Adipose tissue (tissue), 3 donors: ENCODE data around the gene RERE. TPM values are rescaled to one million over a fixed set of nuclear protein-coding genes. Genes with fewer than 3 reads are reported as not detected.

Experiments used
- H3K27ac ChIP-seq: one replicate; pipeline ENCODE4 v1.5.1; 2013; ENCODE audit warnings: low read depth, low read length
- WGBS, 3 donors: extraction: QIAGEN DNeasy Blood & Tissue Kit; methylation state at CpG; one replicate each; pipeline ENCODE4 v1.1.7; 2013; 5-methylcytosine and 5-hydroxymethylcytosine counted together
- polyA plus RNA-seq, 3 donors: library from polyadenylated mRNA; stranded (reverse); fragments of 200-250 nt; gene quantifications; one replicate each; pipeline ENCODE4 v1.2.3, GENCODE V29; 2013
- donor health status: healthy with polysubstance abuse.
- donor health status: Bipolar disorder and iron deficiency.
- donor health status: healthy.

RERE gene
- polyA plus RNA-seq, 3 donors, result 15.8 to 40.7 (median 39.6) TPM

DNA sequence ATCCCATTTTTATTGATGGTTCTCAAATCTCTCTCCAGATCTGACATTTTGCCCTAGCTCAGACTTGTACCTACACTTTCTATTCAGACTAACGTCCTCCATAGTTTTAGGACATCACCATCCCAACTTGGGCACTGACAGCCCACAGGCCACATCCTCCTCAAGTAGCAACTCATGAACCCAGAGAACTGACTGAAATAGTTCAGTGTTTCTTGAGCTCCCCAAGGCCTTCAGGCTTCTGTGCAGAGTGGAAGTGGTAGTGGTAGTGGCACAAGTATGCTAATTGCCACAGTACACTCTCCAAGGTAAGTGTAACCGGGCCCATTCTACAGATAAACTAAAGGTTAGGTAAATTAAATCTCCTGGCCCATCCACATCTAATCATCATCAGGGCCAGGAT is 387.0 kb downstream of the RERE start:
- WGBS, 3 donors, result 61 to 74% (median 70%) methylated on average over 2 of the region's 2 CpGs

DNA sequence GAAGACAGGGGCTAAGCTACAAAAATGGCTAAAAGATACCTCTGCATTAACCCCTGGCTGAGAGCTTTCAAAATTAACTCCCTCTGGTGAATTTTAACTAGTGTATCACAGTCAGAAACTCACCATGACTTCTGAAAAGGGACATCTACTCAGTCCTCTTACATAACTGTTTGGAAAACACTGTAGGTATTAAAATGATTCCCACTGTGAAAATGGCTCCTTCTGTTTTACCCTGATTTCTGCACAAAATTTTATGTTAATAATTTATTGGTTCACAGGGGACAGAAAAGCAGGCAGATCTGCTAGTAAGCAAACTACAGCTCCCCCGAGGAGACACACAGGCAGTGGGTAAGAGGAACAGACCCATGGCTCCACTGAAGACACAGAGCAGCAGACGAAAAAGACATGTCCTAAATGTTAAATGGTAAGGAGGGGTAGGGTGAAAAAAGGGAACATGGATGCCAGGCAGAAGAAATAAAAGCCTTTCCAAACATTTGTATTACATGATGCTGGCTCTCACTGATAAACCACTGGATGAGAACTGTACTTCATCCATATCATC is 387.8 kb downstream of the RERE start:
- WGBS, 3 donors, result 48 to 70% (median 69%) methylated on average over 2 of the region's 2 CpGs
- H3K27ac ChIP-seq, result no peak overlapping the region

More for the DNA sequence above, 387.0 kb downstream of the RERE start:
- H3K27ac ChIP-seq, result no peak overlapping the region

DNA sequence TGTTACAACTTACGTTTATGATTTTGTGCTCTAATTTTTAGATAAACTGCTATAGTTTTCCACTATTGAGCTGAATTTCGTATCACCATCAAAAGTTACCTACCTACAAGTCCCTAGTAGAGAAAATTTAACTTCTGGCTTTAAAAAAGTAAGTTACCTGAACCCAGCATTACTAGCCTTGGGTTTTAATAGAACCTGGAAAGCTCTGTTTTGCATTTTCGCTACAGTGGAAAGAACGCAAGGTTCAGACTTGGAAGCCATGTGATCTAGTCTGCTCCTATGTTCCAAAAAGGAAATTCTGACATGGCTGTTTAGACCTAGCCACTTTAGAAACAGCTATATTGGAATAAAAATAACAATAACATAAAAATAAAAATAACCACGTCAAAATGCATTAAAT is 389.0 kb downstream of the RERE start:
- WGBS, 3 donors, result 79 to 89% (median 81%) methylated on average over 5 of the region's 5 CpGs
- no peak overlapping the region for H3K27ac ChIP-seq

DNA sequence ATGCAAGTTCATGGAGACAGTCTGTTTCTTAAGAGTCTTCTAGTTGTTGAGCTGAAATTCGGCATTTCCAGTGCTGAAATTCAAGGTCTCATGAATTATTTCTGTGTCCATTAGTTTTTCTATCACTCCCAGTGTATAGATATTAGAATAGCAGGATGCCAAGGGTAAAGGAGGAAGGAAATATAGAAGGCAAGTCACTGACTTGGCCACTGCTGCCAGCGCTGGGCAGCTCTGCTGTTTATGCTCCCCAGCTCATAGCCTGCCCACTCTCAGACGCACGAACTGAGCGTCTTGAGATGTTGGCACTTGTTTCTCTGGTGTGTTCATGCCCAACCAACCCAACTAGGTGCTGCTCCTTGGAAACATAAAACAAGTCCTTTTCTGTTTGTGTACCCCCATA is 389.5 kb downstream of the RERE start:
- H3K27ac ChIP-seq, result no peak overlapping the region
- WGBS, 3 donors, result 47 to 86% (median 60%) methylated on average over 5 of the region's 5 CpGs

DNA sequence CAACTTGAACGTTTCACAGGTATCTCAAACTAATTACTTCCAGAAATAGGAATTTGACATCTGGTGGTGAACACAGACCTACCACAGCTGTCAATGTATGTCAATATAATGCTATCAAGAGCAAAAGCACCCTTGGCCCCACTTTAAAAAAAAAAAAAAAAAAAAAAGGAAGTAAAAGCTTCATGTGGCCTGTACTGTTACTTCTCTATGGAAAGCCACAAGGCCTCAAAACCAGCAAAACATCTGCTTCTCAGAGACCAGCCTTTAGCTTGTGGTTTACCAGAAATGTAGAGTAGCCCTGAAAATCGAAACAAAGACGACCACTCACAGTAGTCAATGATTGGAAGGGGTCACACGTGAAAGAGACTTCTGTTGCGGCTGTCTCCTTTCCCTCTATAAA is 389.9 kb downstream of the RERE start:
- WGBS, 3 donors, result 53 to 77% (median 65%) methylated on average over 5 of the region's 5 CpGs

DNA sequence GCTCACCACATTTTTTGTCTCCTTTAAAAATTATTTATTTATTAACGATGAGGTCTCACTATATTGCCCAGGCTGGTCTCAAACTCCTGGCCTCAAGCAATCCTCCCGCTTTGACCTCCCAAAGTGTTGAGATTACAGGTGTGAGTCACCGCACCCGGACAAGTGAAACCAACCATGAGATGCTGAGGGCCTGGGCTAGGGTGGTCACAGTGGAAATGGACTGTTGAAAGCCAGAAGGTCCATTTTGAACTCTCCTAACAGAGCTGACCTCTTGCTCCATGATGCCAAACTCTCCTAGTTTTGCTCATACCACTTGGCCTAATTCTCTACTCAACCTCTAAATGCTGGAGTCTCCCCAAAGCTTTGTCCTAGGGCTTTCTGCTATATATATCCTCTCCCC is 390.4 kb downstream of the RERE start:
- H3K27ac ChIP-seq, result no peak overlapping the region
- 91 to 97% (median 93%) methylated on average over 4 of the region's 4 CpGs for WGBS, 3 donors

More for the DNA sequence above, 389.9 kb downstream of the RERE start:
- H3K27ac ChIP-seq, result no peak overlapping the region

DNA sequence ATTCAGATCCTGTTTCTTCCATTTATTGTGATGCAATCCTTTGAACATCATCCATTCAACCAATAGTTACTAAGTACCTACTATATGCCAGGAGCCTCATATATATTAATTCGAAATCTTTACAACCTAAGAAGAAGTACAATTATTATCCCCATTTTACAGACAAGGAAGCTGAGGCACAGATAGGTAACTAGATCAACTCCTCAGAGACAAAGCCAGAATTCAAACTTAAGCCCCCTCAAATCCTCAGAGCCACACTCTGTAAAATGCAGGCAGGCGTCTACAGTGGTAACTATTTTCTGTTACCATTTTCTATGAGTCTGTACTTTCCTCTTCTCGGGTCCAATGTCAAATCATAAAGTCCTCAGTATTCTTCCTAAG is 391.7 kb downstream of the RERE start:
- whole genome bisulfite sequencing, 3 donors, result 96 to 99% (median 99%) methylated on average over 3 of the region's 3 CpGs
- H3K27ac ChIP-seq, result no peak overlapping the region

DNA sequence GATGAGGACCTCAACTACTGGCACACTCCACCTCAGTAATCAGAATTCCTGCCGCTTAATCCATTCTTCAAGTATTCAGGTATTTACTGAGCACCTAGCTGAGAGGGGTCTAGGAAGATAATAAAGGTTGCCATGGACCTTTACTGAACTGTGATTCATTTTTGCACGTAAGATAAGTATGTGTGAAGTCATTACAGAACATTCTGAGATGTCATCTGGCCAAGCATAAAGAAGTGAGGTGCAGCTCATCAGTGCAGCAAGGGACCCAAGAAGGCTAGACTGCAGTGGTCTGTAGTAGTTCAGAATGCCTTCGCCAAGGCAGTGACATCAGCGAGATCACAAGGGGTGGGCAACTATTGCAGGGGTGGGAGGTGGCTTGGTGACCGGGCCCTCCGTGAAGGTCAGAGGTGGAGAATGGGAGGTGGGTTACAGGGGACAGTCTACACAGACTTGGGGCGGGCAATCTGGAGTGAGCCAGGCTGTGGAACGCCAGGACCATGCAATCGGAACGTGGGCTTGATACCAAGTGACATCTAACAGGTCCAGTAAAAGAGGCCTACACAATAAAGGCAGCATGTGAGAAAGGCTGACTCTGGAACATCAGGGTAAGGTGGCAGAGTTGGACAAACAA is 392.2 kb downstream of the RERE start:
- WGBS, 3 donors, result 92 to 95% (median 95%) methylated on average over 10 of the region's 10 CpGs
- peak overlapping the region; percentile 60 for H3K27ac ChIP-seq

DNA sequence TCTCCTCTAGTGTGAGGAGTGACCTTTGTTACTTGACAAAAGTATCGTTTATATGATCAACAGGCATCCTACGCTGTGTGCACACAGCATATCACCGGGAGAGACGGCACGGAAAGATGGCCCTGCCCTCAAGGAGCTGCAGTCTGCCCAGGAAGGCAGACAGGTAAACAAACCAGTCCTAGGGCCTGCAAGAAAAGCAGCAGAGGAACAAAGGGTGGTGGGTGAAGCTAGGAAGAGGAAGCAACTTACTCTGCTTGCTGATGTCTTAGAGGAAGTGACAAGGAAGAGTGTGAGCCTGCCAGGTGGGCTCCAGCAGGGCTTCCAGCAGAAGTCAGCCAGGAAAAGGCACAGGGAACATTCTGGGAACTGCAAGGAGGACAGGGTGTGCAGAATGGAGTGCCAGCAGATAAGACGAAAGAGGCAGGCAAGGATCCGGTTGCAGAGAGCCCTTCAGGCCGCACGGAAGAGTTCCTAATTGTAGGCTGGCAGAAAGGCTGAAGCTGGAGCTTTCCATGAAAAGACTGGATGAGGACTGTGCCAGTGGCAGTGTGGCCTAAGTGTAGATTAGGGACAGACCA is 392.8 kb downstream of the RERE start:
- WGBS, 3 donors, result 18 to 31% (median 21%) methylated on average over 9 of the region's 9 CpGs
- H3K27ac ChIP-seq, result peak overlapping the region; percentile 87

DNA sequence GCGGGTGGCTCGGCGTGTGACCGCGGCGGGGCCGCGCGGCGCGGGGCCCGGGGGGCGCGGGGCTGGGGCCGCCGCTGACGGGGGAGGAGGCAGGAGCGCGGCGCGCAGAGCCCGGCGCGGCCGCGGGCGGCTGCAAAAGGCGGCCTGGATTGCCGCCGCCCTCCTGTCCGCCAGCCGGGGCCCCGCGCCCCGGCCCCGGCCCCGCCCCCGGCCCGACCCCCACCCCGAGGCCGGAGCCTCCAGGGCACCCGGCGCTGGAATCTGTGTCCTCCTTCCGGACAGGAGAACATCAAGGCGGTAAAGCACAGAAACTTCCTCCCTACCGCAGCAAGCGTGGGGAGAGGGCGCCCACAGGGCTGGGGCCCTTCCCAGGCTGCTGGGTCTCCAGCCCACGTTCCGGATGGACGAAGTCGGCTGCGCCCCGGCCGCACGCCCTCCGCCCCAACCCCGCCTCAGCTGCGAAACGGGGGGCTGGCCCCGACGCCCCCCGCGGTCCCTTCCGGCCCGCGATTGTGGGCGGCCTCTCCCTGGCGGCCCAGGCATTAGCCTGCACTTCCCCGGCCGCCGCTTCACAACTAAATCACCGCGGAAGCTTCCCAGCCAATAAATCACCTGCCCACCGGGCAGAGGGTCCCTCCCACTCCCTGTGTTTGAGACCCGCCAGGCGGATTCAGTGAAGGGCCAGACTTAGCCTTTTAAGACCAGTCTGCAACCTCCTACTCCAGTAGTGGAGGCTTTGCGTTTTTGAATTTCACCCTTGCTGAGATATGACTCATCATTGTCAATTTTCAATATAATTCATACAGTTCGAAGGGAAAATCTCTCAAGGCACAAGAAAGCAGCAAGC is 393.5 kb downstream of the RERE start:
- H3K27ac ChIP-seq, result peak overlapping the region; percentile 87
- 1% methylated on average over 27 to 78 of the region's 79 CpGs for WGBS, 3 donors

DNA sequence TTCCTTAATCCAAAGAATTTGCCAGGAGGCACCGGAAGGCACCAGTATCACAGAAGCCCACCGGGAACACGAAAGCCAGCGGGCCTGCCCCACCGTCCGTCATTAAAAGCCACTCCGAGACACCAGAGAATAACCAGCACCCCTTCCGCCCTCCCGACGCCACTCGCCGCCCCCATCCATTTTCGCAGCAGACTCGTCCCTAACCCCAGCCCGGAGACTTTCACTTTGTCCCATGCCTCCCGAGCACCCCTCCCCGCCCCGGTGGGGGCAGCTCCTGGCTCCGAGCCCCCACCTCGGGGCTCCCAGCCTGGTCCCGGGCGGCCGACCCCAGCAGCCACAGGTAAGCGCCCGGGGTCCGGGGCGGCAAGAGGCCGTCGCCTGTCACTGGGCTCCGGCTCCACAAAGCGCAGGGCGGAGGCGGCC is 394.2 kb downstream of the RERE start:
- peak overlapping the region; percentile 87 for H3K27ac ChIP-seq
- WGBS, 3 donors, result 1% methylated on average over 20 to 33 of the region's 33 CpGs

DNA sequence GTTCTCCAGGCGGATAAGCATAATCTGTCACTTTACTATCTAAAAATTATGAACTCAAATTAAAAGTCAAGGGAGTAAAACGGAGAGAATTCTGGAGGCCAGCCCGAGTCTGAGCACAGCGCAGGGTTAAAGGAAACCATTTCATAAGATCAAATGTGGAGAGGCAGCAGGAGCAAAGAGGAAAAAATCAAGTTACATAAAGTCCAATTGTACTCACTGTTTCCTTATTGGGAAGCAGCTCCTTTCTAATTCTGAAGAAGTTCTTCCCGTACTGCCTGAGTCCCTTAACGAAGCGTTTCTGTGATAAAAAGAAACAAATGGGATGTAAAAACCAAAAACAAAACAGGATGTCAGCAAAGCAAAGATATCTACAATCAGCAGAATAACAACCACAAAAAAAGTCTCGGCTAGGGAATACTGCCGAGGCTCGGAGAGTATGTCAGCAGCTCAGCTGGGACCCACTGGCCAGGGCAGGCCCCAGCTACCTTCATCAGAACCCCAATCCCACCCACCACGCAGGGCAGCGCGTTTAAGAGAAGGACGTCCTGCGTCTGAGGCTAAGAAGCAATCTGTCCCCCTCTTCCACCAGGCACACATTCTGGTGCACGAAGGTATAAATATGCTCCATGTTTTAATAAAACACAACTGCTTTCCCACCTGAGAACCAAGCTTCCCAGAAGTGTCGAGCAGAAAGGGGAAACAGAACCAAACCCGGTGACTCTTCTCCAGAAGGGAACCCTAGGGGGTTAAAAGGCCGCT is 394.8 kb downstream of the RERE start:
- peak overlapping the region; percentile 87 for H3K27ac ChIP-seq
- WGBS, 3 donors, result 1 to 2% (median 2%) methylated on average over 19 of the region's 19 CpGs

DNA sequence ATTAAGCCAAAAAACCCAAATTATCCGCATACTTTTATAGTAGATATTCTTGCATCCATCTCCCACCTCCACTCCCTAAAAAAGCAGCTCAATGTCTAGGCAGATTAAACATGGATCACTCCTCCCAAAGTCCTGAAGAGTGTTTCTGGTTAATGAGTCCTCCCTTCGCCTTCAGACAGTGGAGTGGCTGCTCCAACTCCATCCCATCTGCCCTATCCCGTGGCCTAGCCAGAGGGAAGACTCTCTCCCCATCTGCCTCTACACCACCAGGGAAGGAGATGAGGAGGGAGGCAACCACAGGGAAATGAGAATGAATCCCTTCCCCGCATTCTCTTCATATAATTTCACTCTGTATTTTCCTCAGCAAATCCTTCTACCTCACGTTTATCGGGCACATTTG is 395.7 kb downstream of the RERE start:
- 28 to 55% (median 38%) methylated on average over 6 of the region's 6 CpGs for WGBS, 3 donors
- no peak overlapping the region for H3K27ac ChIP-seq

DNA sequence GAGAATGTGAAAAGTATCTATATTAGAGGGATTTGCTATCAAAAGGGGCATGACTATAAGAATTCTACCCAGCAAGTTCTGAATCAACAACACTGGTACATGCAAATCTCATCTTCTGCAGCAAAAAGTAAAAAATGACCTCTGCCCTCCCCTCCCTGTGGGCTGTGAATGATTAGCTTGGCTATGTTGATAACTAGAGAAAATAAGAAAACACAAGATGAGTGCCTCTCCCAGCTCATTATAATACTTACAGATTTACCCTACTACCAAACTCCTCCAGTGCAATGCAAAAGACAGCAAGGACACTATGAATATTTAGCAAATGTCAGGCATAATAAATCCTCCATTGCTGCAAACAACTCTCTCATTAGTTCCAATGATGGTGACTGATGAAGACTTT is 397.1 kb downstream of the RERE start:
- H3K27ac ChIP-seq, result no peak overlapping the region

DNA sequence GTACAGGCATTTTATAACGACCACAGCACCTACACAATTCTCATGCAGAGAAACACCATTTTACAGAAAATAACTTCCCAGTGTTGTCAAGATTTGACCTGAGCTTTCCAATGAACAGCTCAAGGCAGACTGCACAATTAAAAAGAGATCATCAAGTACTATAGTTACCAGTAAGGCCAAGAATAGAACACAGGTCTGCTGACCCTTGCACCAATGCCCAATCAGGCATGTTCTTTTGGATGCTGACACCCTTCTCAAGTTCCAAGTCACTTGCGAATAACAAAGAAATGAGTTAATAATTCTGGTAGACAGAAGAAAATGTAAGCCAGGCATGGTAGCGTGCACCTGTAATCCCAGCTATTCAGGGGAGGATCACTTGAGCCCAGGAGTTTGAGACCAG is 397.6 kb downstream of the RERE start:
- WGBS, 3 donors, result 37 to 79% (median 70%) methylated on average over 3 of the region's 3 CpGs
- H3K27ac ChIP-seq, result no peak overlapping the region

DNA sequence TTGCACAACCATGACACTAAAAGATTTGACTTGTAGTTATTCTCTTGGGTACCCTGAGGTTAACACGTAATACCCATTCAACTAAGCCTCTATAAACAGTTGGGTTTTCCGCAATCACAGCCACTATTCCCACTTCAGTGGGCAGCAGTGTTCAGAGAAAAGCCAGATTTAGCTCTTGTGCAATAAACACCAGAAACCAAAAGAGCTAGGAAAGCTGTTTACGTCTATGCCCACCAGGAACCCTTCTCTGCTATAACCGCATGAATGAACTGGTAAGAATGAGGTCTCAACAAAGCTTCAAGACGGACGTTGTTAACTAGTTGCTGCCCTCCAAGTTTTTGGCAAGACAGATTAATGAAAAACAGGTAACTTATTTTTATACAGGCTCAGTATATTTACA is 398.3 kb downstream of the RERE start:
- WGBS, 3 donors, result 41 to 58% (median 48%) methylated on average over 6 of the region's 6 CpGs
- H3K27ac ChIP-seq, result no peak overlapping the region

DNA sequence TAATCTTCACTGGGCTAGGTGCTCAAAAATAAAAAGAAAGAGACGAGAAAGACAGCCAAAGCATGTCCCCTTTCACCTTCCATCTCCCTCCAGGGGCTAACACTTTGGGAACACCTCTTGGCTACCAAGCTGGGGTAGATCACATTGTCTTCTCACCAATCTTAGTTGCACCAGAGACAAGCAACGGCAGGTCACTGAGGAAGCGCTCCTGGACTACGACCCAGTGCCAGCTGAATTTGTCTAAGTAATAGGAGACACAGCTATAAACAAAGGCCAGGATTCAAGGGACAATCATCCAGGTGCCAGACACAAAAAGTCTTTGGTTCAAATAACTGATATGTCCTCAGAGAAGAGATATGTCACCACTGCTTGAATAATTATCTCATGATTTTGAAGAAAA is 399.1 kb downstream of the RERE start:
- WGBS, 3 donors, result 78 to 86% (median 82%) methylated on average over 4 of the region's 4 CpGs
- H3K27ac ChIP-seq, result no peak overlapping the region

DNA sequence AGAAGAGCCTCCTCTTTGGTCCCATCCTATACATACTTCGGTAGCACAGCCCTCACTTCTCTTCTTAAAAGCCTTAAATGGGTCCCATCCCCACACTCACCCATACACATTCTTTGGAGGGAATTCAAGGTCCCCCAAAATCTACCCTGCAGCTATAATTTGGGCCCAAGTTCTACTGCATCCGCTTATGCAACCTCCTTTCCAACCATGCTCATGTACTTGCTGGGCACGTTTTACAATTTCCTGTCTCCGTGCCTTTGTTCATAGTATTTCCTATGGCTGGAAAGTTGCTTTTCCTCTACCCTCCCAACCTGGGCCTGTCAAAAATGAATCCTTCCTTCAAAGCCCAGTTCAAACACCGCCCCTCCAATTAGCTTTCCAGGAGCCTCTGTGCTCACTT is 399.8 kb downstream of the RERE start:
- H3K27ac ChIP-seq, result no peak overlapping the region
- WGBS, 3 donors, result 40 to 76% (median 50%) methylated on average over 5 of the region's 5 CpGs

DNA sequence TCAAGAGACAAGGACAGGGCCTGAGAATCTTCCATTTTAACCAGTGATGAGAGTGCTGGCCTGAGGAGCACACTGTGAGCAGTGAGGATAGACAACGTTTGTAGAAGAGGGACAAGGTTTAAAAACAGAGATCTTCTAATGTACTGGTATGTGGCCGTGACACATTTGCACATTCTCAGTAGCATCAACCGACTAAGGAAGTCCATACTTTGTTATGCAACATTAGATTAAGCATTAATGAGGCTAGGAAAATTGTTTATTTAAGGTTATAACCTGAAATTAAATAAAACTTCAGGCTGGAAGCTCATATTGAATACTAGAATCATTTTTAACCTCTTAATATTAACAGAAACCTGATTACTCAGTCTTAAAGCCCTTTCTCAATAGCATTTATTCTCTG is 400.6 kb downstream of the RERE start:
- WGBS, 3 donors, result 15 to 30% (median 26%) methylated on average over 3 of the region's 3 CpGs
- no peak overlapping the region for H3K27ac ChIP-seq
